ENCODE measurements around the gene GPN3.

DNA sequence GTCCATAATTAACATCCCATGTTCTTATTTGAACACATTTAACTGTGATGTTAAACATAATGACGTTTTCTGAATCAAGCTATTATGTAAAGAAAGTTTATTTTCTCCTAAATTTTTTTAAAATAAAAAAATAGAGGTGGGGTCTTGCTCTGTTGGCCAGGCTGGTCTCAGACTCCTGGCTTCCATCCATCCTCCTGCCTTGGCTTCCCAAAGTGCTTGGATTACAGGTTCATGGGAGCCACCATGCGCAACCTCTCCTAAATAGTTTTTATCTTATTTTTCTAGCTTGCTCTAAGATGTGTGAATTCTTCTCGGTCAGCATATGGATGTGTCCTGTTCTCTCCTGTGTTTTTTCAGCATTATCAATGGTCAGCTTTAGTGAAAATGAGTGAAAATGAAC, 37.3 kb upstream of the GPN3 start:
- TF ChIP-seq, protein P1, sequence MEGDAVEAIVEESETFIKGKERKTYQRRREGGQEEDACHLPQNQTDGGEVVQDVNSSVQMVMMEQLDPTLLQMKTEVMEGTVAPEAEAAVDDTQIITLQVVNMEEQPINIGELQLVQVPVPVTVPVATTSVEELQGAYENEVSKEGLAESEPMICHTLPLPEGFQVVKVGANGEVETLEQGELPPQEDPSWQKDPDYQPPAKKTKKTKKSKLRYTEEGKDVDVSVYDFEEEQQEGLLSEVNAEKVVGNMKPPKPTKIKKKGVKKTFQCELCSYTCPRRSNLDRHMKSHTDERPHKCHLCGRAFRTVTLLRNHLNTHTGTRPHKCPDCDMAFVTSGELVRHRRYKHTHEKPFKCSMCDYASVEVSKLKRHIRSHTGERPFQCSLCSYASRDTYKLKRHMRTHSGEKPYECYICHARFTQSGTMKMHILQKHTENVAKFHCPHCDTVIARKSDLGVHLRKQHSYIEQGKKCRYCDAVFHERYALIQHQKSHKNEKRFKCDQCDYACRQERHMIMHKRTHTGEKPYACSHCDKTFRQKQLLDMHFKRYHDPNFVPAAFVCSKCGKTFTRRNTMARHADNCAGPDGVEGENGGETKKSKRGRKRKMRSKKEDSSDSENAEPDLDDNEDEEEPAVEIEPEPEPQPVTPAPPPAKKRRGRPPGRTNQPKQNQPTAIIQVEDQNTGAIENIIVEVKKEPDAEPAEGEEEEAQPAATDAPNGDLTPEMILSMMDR (IDR thresholded peaks at IDR 0.05): no peak
- TF ChIP-seq POLR2A (IDR thresholded peaks at IDR 0.05): no peak
- TF ChIP-seq EP300 (IDR thresholded peaks at IDR 0.05): no peak

Data from ovary (tissue), 3 donors.